Ishikawa (cell line): ENCODE data around the gene LYZL1.

Source experiments
- CEBPB ChIP-seq: IDR thresholded peaks from 2 replicates; pipeline ENCODE4 v1.6.1; 2012
- CREB1 ChIP-seq: IDR thresholded peaks from 2 replicates; pipeline ENCODE4 v1.6.1; 2012; ENCODE audit warnings: low read depth
- EGR1 ChIP-seq: IDR thresholded peaks from 2 replicates; pipeline ENCODE4 v1.6.1; 2012
- EP300 ChIP-seq: IDR thresholded peaks from 2 replicates; pipeline ENCODE4 v1.6.1; 2012; ENCODE audit warnings: borderline replicate concordance
- MAX ChIP-seq: IDR thresholded peaks from 2 replicates; pipeline ENCODE4 v1.6.1; 2012
- NFIC ChIP-seq: IDR thresholded peaks from 2 replicates; pipeline ENCODE4 v1.6.1; 2012
- RAD21 ChIP-seq: IDR thresholded peaks from 2 replicates; pipeline ENCODE4 v1.6.1; 2012; ENCODE audit warnings: low read depth
- TCF12 ChIP-seq: IDR thresholded peaks from 2 replicates; pipeline ENCODE4 v1.6.1; 2012; ENCODE audit warnings: low read depth
- USF1 ChIP-seq: IDR thresholded peaks from 2 replicates; pipeline ENCODE4 v1.6.1; 2012

- TF ChIP-seq NFIC, result no peak
- no peak for TF ChIP-seq EGR1
- no peak for TF ChIP-seq CEBPB
- no peak for TF ChIP-seq USF1
- no peak for TF ChIP-seq CREB1
- TF ChIP-seq MAX, result no peak
- TF ChIP-seq TCF12, result no peak
- no peak for TF ChIP-seq EP300
- no peak for TF ChIP-seq RAD21
Measured at GRCh38 chr10:29252811-29253689, 35.8 kb upstream of the LYZL1 start.
